Nephron progenitor cell (in vitro differentiated cells): Measurements from ENCODE around the gene SMIM28.

Source experiments
- DNase-seq: peaks from one replicate; pipeline ENCODE4 v3.0.0; 2021
- H3K27ac Mint-ChIP-seq: 2 replicates; pipeline ENCODE4 v1.8.0; 2021; ENCODE audit warnings: mild to moderate bottlenecking, moderate library complexity, mixed read lengths
- H3K27me3 Mint-ChIP-seq: 2 replicates; pipeline ENCODE4 v1.8.0; 2021; ENCODE audit warnings: mild to moderate bottlenecking, low read depth, mixed read lengths; ENCODE audit not compliant: poor library complexity
- H3K36me3 Mint-ChIP-seq: 2 replicates; pipeline ENCODE4 v1.8.0; 2021; ENCODE audit warnings: low read depth, mixed read lengths
- H3K4me1 Mint-ChIP-seq: 2 replicates; pipeline ENCODE4 v1.8.0; 2021; ENCODE audit warnings: mixed read lengths
- H3K4me3 Mint-ChIP-seq: 2 replicates; pipeline ENCODE4 v1.8.0; 2021; ENCODE audit warnings: mild to moderate bottlenecking, moderate library complexity, mixed read lengths
- H3K9me3 Mint-ChIP-seq: 2 replicates; pipeline ENCODE4 v1.8.0; 2021; ENCODE audit warnings: mild to moderate bottlenecking, moderate library complexity, mixed read lengths
- CTCF ChIP-seq: fragments of 200-600 bp; sonication (generic); IDR thresholded peaks from 2 replicates; pipeline ENCODE4 v1.5.0; 2021; ENCODE audit warnings: antibody characterized with exemption

Gene SMIM28

GRCh38 chr6:138432063-138432356 is 54.3 kb downstream of the SMIM28 start:
- Mint-ChIP-seq H3K9me3 (peaks cover 3% of the 10 kb centered on the region), H3K27me3 (no peaks in the 10 kb centered on the region), H3K27ac (no peak overlapping the region), H3K4me1 (peaks cover 34% of the 10 kb centered on the region), H3K36me3 (peaks cover 32% of the 10 kb centered on the region), H3K4me3 (no peak overlapping the region)
- TF ChIP-seq CTCF = no peak
- no peak for DNase-seq
